GM12872 (cell line): ENCODE measurements around the gene FAM222A.
A peak's percentile ranks its signal among the peaks of the same experiment; 100 is the strongest.

Source experiments
- CTCF ChIP-seq: IDR thresholded peaks from 3 replicates; pipeline ENCODE4 v1.5.1; 2011; ENCODE audit warnings: low read depth, mild to moderate bottlenecking, low read length, moderate library complexity; ENCODE audit not compliant: insufficient read depth

The FAM222A gene

GRCh38 chr12:109739747-109740693 is 26.4 kb downstream of the FAM222A start:
- peak; percentile 40; the same call in 1 of the 3 replicates for TF ChIP-seq CTCF

- no peak for TF ChIP-seq CTCF
These were observed 27.1 kb downstream of the FAM222A start for GRCh38 chr12:109740694-109741245.

GRCh38 chr12:109741286-109741969 is 27.8 kb downstream of the FAM222A start:
- TF ChIP-seq CTCF: no peak

- TF ChIP-seq CTCF: no peak
These were observed 28.5 kb downstream of the FAM222A start for GRCh38 chr12:109741970-109742703.

GRCh38 chr12:109743076-109743910 is 29.7 kb downstream of the FAM222A start:
- no peak for TF ChIP-seq CTCF

GRCh38 chr12:109744026-109744425 is 30.4 kb downstream of the FAM222A start:
- TF ChIP-seq CTCF: no peak
